HepG2 (cell line): ENCODE data around the gene SGMS1. TPM values are rescaled to one million over a fixed set of nuclear protein-coding genes. Genes with fewer than 3 reads are reported as not detected.

Experiments used
- ELF1 ChIP-seq: sonication (generic); formaldehyde crosslinking; IDR thresholded peaks from 2 replicates; pipeline ENCODE4 v1.4.0; 2020; ENCODE audit warnings: missing genetic modification reagents
- FOSL2 ChIP-seq: sonication (generic); formaldehyde crosslinking; IDR thresholded peaks from 2 replicates; pipeline ENCODE4 v1.4.0; 2020; ENCODE audit warnings: missing genetic modification reagents
- GATAD1 ChIP-seq: IDR thresholded peaks from 2 replicates; pipeline ENCODE4 v1.6.1; 2016; ENCODE audit warnings: missing genetic modification reagents, missing compliant biosample characterization
- HNF4G ChIP-seq, 2 experiments: sonication (generic) in 1 of 2; formaldehyde crosslinking in 1 of 2; IDR thresholded peaks; 2 replicates each; pipeline versions ENCODE4 v1.4.0 to v1.6.1; 2011 to 2020; ENCODE audit warnings: borderline replicate concordance in 2 of 2, low read depth in 2 of 2, mild to moderate bottlenecking in 2 of 2, low read length in 1 of 2, missing genetic modification reagents in 1 of 2, moderate library complexity in 1 of 2
- MYC ChIP-seq: sonication (generic); formaldehyde crosslinking; IDR thresholded peaks from 2 replicates; pipeline ENCODE4 v1.9.0; 2021; ENCODE audit warnings: missing genetic modification reagents, borderline replicate concordance
- NR2F6 ChIP-seq, 2 experiments: IDR thresholded peaks; 2 replicates each; pipeline ENCODE4 v1.6.1; 2016; ENCODE audit warnings: antibody characterized with exemption in 1 of 2, mild to moderate bottlenecking in 1 of 2
- RARA ChIP-seq: IDR thresholded peaks from 2 replicates; pipeline ENCODE4 v1.6.1; 2016; ENCODE audit warnings: missing genetic modification reagents, missing compliant biosample characterization
- RXRB ChIP-seq: IDR thresholded peaks from 2 replicates; pipeline ENCODE4 v1.6.1; 2016; ENCODE audit warnings: borderline replicate concordance, missing genetic modification reagents, missing compliant biosample characterization
- TBX2 ChIP-seq: sonication (generic); formaldehyde crosslinking; IDR thresholded peaks from 2 replicates; pipeline ENCODE4 v1.5.0; 2020; ENCODE audit warnings: missing genetic modification reagents, mild to moderate bottlenecking, borderline replicate concordance
- ZNF251 ChIP-seq: sonication (generic); formaldehyde crosslinking; IDR thresholded peaks from 2 replicates; pipeline ENCODE4 v1.9.0; 2021; ENCODE audit warnings: mild to moderate bottlenecking, missing genetic modification reagents
- ZNF644 ChIP-seq: IDR thresholded peaks from 2 replicates; pipeline ENCODE4 v1.6.1; 2016; ENCODE audit warnings: low read depth
- ZSCAN29 ChIP-seq: sonication (generic); formaldehyde crosslinking; conservative IDR thresholded peaks from 2 replicates; pipeline ENCODE4 v1.4.0; 2020; ENCODE audit warnings: mild to moderate bottlenecking, missing genetic modification reagents
- ZSCAN9 ChIP-seq: IDR thresholded peaks from 2 replicates; pipeline ENCODE4 v1.6.1; 2016; ENCODE audit warnings: borderline replicate concordance
- ZZZ3 ChIP-seq: sonication (generic); formaldehyde crosslinking; IDR thresholded peaks from 2 replicates; pipeline ENCODE4 v1.4.0; 2020; ENCODE audit warnings: missing genetic modification reagents, mild to moderate bottlenecking, borderline replicate concordance
- polyA plus RNA-seq, 8 experiments: library from polyadenylated mRNA; depleted of rRNA in 3 of 8; stranded (reverse) in 7 of 8; unstranded in 1 of 8; fragments of >200 nt; fragmentation: Illumina TruSeq in 4 of 8; extraction: Trizol in 4 of 8; gene quantifications; 2 replicates each; pipeline versions ENCODE4 v1.2.1 to v1.2.3, GENCODE V29; 2011 to 2016; ENCODE audit warnings: low read depth in 4 of 8, missing spikeins in 1 of 8, mixed read lengths in 1 of 8; ENCODE audit not compliant: insufficient read depth in 1 of 8
- total RNA-seq, 5 experiments: library from RNA; depleted of rRNA; stranded (reverse); fragments of >200 nt; fragmentation: Illumina TruSeq; extraction: Trizol; gene quantifications; 2 replicates each; pipeline ENCODE4 v1.2.3, GENCODE V29; 2016; ENCODE audit warnings: low read depth in 1 of 5
- TF ChIP-seq, protein P1 (sequence below): sonication (generic); formaldehyde crosslinking; IDR thresholded peaks from 2 replicates; pipeline ENCODE4 v1.5.1; 2020; ENCODE audit warnings: mild to moderate bottlenecking, missing genetic modification reagents, borderline replicate concordance
- TF ChIP-seq, protein P2 (sequence below): sonication (generic); formaldehyde crosslinking; IDR thresholded peaks from 2 replicates; pipeline ENCODE4 v1.4.0; 2020; ENCODE audit warnings: mild to moderate bottlenecking, low read depth, missing genetic modification reagents
- TF ChIP-seq, protein P3 (sequence below): sonication (generic); formaldehyde crosslinking; IDR thresholded peaks from 2 replicates; pipeline ENCODE4 v1.4.0; 2020; ENCODE audit warnings: low read depth, missing genetic modification reagents

The SGMS1 gene
- total and polyA plus RNA-seq, 2 of the 13 experiments (the other 11 are each of a cell fraction or from before 2014, with no cell fraction given): 6.5 to 15.1 TPM

DNA sequence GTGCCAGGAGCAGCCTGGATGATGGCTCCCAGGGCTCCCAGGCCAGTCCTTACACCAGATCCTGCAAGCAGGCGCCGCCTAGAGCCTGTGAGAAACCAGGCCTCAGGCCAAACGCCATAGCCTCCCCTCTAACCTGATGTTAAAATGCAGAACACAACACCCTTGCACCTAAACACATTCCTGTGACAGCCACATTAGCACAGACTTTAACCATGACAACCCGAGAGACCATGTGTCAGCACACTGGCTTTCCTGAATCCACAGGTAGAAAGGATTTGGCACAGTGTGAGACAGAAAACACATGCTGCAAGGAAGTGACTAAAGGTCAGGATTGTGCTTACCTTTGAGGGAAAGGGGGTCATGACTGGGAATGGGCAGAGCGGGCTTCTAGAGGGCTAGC, 59.9 kb downstream of the SGMS1 start (continued):
- TF ChIP-seq, protein P1, sequence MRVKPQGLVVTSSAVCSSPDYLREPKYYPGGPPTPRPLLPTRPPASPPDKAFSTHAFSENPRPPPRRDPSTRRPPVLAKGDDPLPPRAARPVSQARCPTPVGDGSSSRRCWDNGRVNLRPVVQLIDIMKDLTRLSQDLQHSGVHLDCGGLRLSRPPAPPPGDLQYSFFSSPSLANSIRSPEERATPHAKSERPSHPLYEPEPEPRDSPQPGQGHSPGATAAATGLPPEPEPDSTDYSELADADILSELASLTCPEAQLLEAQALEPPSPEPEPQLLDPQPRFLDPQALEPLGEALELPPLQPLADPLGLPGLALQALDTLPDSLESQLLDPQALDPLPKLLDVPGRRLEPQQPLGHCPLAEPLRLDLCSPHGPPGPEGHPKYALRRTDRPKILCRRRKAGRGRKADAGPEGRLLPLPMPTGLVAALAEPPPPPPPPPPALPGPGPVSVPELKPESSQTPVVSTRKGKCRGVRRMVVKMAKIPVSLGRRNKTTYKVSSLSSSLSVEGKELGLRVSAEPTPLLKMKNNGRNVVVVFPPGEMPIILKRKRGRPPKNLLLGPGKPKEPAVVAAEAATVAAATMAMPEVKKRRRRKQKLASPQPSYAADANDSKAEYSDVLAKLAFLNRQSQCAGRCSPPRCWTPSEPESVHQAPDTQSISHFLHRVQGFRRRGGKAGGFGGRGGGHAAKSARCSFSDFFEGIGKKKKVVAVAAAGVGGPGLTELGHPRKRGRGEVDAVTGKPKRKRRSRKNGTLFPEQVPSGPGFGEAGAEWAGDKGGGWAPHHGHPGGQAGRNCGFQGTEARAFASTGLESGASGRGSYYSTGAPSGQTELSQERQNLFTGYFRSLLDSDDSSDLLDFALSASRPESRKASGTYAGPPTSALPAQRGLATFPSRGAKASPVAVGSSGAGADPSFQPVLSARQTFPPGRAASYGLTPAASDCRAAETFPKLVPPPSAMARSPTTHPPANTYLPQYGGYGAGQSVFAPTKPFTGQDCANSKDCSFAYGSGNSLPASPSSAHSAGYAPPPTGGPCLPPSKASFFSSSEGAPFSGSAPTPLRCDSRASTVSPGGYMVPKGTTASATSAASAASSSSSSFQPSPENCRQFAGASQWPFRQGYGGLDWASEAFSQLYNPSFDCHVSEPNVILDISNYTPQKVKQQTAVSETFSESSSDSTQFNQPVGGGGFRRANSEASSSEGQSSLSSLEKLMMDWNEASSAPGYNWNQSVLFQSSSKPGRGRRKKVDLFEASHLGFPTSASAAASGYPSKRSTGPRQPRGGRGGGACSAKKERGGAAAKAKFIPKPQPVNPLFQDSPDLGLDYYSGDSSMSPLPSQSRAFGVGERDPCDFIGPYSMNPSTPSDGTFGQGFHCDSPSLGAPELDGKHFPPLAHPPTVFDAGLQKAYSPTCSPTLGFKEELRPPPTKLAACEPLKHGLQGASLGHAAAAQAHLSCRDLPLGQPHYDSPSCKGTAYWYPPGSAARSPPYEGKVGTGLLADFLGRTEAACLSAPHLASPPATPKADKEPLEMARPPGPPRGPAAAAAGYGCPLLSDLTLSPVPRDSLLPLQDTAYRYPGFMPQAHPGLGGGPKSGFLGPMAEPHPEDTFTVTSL (CRISPR knock-in tag): peak; percentile 14; the same call in 1 of the 2 replicates
- TF ChIP-seq ZNF644 (CRISPR knock-in tag) (0 out of 2 replicates have a peak, but pooled peaks have one; percentile 25), NR2F6 (IDR thresholded peaks at IDR 0.05) (0 out of 2 replicates have a peak, but pooled peaks have one; percentile 18), NR2F6 (CRISPR knock-in tag; IDR thresholded peaks at IDR 0.05) (peak; percentile 60; the same call in 1 of the 2 replicates), MYC (0 out of 2 replicates have a peak, but pooled peaks have one; percentile 35), RXRB (CRISPR knock-in tag) (peak; percentile 63), TBX2 (CRISPR knock-in tag) (peak; percentile 31; the same call in 1 of the 2 replicates), ZZZ3 (CRISPR knock-in tag) (no peak), FOSL2 (CRISPR knock-in tag) (peak; percentile 13; the same call in 1 of the 2 replicates), HNF4G (IDR thresholded peaks at IDR 0.05; ENCODE audit: borderline replicate concordance, low read depth, low read length) (0 out of 2 replicates have a peak, but pooled peaks have one; percentile 13), HNF4G (CRISPR knock-in tag; IDR thresholded peaks at IDR 0.05; ENCODE audit: borderline replicate concordance, low read depth) (no peak), RARA (peak; percentile 73), ZNF251 (no peak), ELF1 (CRISPR knock-in tag) (0 out of 2 replicates have a peak, but pooled peaks have one; percentile 24), GATAD1 (CRISPR knock-in tag) (0 out of 2 replicates have a peak, but pooled peaks have one; percentile 15), ZSCAN29 (CRISPR knock-in tag) (no peak), ZSCAN9 (0 out of 2 replicates have a peak, but pooled peaks have one; percentile 31)
- TF ChIP-seq, protein P2, sequence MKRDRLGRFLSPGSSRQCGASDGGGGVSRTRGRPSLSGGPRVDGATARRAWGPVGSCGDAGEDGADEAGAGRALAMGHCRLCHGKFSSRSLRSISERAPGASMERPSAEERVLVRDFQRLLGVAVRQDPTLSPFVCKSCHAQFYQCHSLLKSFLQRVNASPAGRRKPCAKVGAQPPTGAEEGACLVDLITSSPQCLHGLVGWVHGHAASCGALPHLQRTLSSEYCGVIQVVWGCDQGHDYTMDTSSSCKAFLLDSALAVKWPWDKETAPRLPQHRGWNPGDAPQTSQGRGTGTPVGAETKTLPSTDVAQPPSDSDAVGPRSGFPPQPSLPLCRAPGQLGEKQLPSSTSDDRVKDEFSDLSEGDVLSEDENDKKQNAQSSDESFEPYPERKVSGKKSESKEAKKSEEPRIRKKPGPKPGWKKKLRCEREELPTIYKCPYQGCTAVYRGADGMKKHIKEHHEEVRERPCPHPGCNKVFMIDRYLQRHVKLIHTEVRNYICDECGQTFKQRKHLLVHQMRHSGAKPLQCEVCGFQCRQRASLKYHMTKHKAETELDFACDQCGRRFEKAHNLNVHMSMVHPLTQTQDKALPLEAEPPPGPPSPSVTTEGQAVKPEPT (CRISPR knock-in tag): no peak
- TF ChIP-seq, protein P3, sequence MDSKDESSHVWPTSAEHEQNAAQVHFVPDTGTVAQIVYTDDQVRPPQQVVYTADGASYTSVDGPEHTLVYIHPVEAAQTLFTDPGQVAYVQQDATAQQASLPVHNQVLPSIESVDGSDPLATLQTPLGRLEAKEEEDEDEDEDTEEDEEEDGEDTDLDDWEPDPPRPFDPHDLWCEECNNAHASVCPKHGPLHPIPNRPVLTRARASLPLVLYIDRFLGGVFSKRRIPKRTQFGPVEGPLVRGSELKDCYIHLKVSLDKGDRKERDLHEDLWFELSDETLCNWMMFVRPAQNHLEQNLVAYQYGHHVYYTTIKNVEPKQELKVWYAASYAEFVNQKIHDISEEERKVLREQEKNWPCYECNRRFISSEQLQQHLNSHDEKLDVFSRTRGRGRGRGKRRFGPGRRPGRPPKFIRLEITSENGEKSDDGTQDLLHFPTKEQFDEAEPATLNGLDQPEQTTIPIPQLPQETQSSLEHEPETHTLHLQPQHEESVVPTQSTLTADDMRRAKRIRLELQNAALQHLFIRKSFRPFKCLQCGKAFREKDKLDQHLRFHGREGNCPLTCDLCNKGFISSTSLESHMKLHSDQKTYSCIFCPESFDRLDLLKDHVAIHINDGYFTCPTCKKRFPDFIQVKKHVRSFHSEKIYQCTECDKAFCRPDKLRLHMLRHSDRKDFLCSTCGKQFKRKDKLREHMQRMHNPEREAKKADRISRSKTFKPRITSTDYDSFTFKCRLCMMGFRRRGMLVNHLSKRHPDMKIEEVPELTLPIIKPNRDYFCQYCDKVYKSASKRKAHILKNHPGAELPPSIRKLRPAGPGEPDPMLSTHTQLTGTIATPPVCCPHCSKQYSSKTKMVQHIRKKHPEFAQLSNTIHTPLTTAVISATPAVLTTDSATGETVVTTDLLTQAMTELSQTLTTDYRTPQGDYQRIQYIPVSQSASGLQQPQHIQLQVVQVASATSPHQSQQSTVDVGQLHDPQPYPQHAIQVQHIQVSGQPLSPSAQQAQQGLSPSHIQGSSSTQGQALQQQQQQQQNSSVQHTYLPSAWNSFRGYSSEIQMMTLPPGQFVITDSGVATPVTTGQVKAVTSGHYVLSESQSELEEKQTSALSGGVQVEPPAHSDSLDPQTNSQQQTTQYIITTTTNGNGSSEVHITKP (CRISPR knock-in tag): no peak
